Peyer's patch (tissue), 4 donors: Measurements from ENCODE around the gene ACSBG1. TPM values are rescaled to one million over a fixed set of nuclear protein-coding genes. Genes with fewer than 3 reads are reported as not detected.

ENCODE experiments used
- DNase-seq, 3 donors: peaks; one replicate each; pipeline ENCODE4 v3.0.0-alpha.2; 2017 to 2019
- H3K27ac ChIP-seq, 4 donors: fragments of 200-600 bp; sonication (generic); one replicate each; pipeline ENCODE4 v1.5.1; 2016 to 2019
- H3K27me3 ChIP-seq, 2 donors: fragments of 200-600 bp; sonication (generic); one replicate each; pipeline ENCODE4 v1.5.1; 2019
- H3K36me3 ChIP-seq, 3 donors: fragments of 200-600 bp; sonication (generic); one replicate each; pipeline ENCODE4 v1.5.1; 2016 to 2019
- H3K4me1 ChIP-seq, 4 donors: fragments of 200-600 bp; sonication (generic); one replicate each; pipeline ENCODE4 v1.5.1; 2016 to 2019
- H3K4me3 ChIP-seq, 4 donors: fragments of 200-600 bp; sonication (generic); 1 replicate in 3 of 4; 2 replicates in 1 of 4; pipeline ENCODE4 v1.5.1; 2016 to 2019; ENCODE audit warnings: mild to moderate bottlenecking in 1 of 4
- H3K9me3 ChIP-seq, 4 donors: fragments of 200-600 bp; sonication (generic); one replicate each; pipeline ENCODE4 v1.5.1; 2016 to 2019; ENCODE audit warnings: mild to moderate bottlenecking in 1 of 4
- POLR2A ChIP-seq, 2 donors: fragments of 450-650 bp; IDR thresholded peaks; one replicate each; pipeline ENCODE4 v1.5.1; 2017; ENCODE audit warnings: antibody characterized with exemption in 2 of 2, mild to moderate bottlenecking in 2 of 2, moderate library complexity in 2 of 2
- total RNA-seq, 4 donors: library from RNA; depleted of rRNA; stranded (reverse); fragments of >200 nt; gene quantifications; one replicate each; pipeline ENCODE4 v1.1.0, GENCODE V29; 2016
- TF ChIP-seq, protein P1 (sequence below), 6 experiments: fragments of 450-650 bp in 4 of 6; fragments of 200-600 bp in 2 of 6; sonication (generic) in 1 of 6; IDR thresholded peaks; one replicate each; pipeline ENCODE4 v1.5.1; 2017 to 2019; ENCODE audit warnings: antibody characterized with exemption in 6 of 6, mild to moderate bottlenecking in 3 of 6, moderate library complexity in 1 of 6

ACSBG1 gene
- total RNA-seq, 4 donors from 2014 or later: not detected

DNA sequence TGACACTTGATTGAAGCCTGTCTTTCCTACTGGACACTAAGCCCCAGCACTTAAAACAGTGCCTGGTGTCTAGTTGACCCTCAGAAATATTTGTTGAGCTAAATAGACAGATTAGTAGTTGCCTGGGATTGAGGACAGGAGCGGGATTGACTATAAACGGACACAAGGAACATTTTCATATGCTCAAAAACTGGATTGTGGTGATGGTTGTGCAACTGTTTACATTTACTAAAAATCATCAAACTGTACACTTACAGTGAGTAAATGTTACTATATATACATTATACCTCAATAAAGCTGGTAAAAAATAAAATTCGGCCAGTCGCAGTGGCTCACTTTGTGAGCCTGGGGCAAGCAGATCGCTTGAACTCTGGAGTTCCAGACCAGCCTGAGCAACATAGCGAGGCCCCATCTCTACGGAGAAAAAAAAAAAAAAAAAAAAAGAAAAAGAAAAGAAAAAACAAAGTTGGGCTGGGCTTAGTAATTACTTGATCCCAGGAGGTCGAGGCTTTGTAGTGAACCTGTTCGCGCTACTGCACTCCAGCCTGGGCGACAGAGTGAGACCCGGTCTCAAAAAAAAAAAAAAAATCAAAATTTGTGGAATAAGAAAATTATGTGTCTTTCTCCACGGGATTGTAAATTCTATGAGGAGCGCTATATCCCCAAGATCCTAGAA lies 85.8 kb downstream of the ACSBG1 start:
- peaks cover 0 to 22% (median 2%) of the 10 kb centered on the region in 4 donors for H3K4me1 ChIP-seq
- no peaks in the 10 kb centered on the region for H3K9me3 ChIP-seq
- no peaks in the 10 kb centered on the region for H3K36me3 ChIP-seq
- no peaks in the 10 kb centered on the region for H3K27me3 ChIP-seq
- no peak for TF ChIP-seq POLR2A (IDR thresholded peaks at IDR 0.05)
- TF ChIP-seq, protein P1, sequence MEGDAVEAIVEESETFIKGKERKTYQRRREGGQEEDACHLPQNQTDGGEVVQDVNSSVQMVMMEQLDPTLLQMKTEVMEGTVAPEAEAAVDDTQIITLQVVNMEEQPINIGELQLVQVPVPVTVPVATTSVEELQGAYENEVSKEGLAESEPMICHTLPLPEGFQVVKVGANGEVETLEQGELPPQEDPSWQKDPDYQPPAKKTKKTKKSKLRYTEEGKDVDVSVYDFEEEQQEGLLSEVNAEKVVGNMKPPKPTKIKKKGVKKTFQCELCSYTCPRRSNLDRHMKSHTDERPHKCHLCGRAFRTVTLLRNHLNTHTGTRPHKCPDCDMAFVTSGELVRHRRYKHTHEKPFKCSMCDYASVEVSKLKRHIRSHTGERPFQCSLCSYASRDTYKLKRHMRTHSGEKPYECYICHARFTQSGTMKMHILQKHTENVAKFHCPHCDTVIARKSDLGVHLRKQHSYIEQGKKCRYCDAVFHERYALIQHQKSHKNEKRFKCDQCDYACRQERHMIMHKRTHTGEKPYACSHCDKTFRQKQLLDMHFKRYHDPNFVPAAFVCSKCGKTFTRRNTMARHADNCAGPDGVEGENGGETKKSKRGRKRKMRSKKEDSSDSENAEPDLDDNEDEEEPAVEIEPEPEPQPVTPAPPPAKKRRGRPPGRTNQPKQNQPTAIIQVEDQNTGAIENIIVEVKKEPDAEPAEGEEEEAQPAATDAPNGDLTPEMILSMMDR (IDR thresholded peaks at IDR 0.05): no peak
- H3K4me3 ChIP-seq: peak overlapping the region; percentile 90 to 98 (median 93)
- peak in 1 of 3 donors; percentile 44 for DNase-seq
- H3K27ac ChIP-seq: peak overlapping the region; percentile 84 to 92 (median 92)

DNA sequence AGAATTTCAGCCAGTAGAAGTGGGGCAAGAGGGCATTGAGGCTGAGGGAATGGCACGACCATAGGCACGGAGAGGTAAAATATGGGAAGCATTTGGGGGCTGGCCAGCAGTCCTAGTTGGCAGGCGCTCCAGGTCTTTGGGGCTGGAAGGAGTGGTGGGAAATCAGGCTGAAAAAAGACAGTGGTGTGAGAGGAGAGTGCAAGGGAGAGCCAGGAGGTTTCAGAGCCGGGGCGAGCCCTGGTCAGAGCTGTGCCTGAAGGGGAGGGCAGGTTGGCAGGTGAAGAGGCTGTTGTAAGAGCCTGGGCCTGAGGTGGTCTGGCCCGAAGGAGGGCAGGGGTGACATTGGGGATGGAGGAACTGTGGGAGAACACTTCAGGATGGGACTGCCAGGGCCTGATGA lies 86.8 kb downstream of the ACSBG1 start:
- H3K27ac ChIP-seq: no peak overlapping the region
- H3K9me3 ChIP-seq: no peaks in the 10 kb centered on the region
- H3K27me3 ChIP-seq: no peaks in the 10 kb centered on the region
- no peaks in the 10 kb centered on the region for H3K36me3 ChIP-seq
- no peak for TF ChIP-seq POLR2A (IDR thresholded peaks at IDR 0.05)
- TF ChIP-seq, protein P1 (IDR thresholded peaks at IDR 0.05): no peak
- no peak overlapping the region for H3K4me3 ChIP-seq
- peaks cover 0 to 22% (median 2%) of the 10 kb centered on the region in 4 donors for H3K4me1 ChIP-seq
- DNase-seq: peak in 1 of 3 donors; percentile 37

DNA sequence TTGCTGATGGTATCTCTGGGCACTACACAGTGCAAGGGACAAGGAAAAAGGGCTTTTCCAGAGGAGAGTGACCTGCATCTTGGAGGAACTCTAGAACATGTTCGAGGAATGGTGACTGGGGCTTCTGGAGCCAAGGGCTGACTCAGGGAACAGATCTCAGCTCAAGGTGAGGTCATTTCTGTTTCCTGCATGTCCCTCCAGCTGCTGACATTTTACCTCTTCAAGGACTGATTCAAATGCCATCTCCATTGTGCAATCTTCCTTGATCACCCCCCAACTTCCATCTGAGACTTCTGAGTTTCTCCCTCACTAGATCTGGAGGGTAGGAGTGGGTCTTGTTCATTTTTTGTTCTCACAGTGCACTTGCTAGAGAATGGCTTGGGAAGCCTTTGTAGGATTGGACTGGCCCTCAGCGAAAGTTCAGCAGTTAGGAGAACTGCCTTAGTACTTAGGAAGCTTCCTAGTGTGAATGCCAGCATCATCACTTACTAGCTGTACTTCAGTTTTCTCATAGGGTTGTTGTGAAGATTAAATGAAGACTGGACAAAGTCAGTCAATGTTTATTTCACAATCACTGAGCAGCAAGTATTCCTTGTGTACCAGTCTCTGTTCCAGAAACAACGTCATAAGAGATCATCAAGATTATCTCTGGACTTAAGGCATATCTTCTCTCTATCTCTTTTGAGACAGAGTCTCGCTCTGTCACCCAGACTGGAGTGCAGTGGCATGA lies 87.8 kb downstream of the ACSBG1 start:
- Histone ChIP-seq H3K4me3 (no peak overlapping the region), H3K4me1 (peaks cover 0 to 22% (median 2%) of the 10 kb centered on the region in 4 donors), H3K9me3 (no peaks in the 10 kb centered on the region), H3K27ac (no peak overlapping the region), H3K36me3 (no peaks in the 10 kb centered on the region), H3K27me3 (no peaks in the 10 kb centered on the region)
- TF ChIP-seq, protein P1 (IDR thresholded peaks at IDR 0.05): no peak
- TF ChIP-seq POLR2A (IDR thresholded peaks at IDR 0.05): no peak
- DNase-seq: peak in 1 of 3 donors; percentile 40

- peaks cover 0 to 15% (median 0%) of the 10 kb centered on the region in 4 donors for H3K4me1 ChIP-seq
These were observed 92.0 kb downstream of the ACSBG1 start for GRCh38 chr15:78142332-78142731.

DNA sequence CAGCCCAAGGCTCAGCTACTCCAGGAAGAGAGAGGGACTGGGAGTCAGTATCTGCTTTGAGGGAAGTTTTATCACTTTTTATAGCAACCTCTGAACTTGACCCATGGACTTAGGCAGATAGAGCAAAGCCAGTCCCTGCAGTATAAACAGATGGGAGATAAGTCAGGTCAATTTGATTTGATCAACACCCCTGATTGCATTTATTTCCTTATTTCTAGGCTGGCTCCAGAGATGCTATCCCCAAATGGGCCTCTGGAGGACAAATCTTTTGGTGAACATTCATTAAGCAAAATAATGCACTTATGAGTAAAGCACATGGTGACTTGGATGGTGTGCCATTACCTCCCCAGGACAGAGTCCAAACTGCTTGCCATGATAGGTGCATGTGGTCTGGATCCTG lies 94.1 kb downstream of the ACSBG1 start:
- TF ChIP-seq POLR2A (IDR thresholded peaks at IDR 0.05): peak in 1 of 2 donors; percentile 18
- TF ChIP-seq, protein P1 (IDR thresholded peaks at IDR 0.05): peak in 3 of 6 experiments; percentile 43 to 55 (median 48)
- peak overlapping the region in 3 of 4 donors; percentile 54 to 82 (median 76) for H3K27ac ChIP-seq
- H3K4me3 ChIP-seq: no peak overlapping the region
- no peaks in the 10 kb centered on the region for H3K27me3 ChIP-seq
- peak in 1 of 3 donors; percentile 49 for DNase-seq
- H3K4me1 ChIP-seq: peaks cover 0 to 19% (median 0%) of the 10 kb centered on the region in 4 donors
- no peaks in the 10 kb centered on the region for H3K36me3 ChIP-seq
- no peaks in the 10 kb centered on the region for H3K9me3 ChIP-seq

More at GRCh38 chr15:78142332-78142731, 92.0 kb downstream of the ACSBG1 start:
- Histone ChIP-seq H3K9me3 (no peaks in the 10 kb centered on the region), H3K36me3 (no peaks in the 10 kb centered on the region), H3K27ac (no peak overlapping the region), H3K4me3 (no peak overlapping the region), H3K27me3 (no peaks in the 10 kb centered on the region)
- TF ChIP-seq, protein P1 (IDR thresholded peaks at IDR 0.05): no peak
- no peak for TF ChIP-seq POLR2A (IDR thresholded peaks at IDR 0.05)
- DNase-seq: peak in 1 of 3 donors; percentile 27
